ENCODE measurements around the gene LANCL3.
A peak's percentile ranks its signal among the peaks of the same experiment; 100 is the strongest.

Gene LANCL3

GRCh38 chrX:37684426-37684825 is 113.0 kb downstream of the LANCL3 start:
- POLR2A ChIA-PET: no interaction called here

DNA sequence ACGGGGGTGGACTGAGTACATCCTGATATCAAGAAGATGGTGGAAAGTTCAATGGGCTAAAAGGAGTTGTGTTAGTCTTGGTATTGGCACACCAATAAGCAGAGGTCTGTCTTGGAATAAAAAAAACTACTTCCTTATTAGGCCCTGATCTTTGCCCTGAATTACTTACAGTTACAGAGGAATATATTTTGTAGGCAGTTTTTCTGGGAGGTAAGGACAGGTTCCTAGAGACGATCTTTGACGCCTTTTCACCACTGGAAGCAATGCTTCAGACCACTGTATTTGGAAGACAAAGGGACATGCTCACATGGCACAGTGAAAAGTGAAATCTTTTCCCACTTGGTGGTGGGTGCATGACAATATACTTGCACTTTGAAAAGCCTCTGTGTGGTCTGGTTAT is 113.5 kb downstream of the LANCL3 start:
- TF ChIP-seq, protein P1, sequence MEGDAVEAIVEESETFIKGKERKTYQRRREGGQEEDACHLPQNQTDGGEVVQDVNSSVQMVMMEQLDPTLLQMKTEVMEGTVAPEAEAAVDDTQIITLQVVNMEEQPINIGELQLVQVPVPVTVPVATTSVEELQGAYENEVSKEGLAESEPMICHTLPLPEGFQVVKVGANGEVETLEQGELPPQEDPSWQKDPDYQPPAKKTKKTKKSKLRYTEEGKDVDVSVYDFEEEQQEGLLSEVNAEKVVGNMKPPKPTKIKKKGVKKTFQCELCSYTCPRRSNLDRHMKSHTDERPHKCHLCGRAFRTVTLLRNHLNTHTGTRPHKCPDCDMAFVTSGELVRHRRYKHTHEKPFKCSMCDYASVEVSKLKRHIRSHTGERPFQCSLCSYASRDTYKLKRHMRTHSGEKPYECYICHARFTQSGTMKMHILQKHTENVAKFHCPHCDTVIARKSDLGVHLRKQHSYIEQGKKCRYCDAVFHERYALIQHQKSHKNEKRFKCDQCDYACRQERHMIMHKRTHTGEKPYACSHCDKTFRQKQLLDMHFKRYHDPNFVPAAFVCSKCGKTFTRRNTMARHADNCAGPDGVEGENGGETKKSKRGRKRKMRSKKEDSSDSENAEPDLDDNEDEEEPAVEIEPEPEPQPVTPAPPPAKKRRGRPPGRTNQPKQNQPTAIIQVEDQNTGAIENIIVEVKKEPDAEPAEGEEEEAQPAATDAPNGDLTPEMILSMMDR (IDR thresholded peaks at IDR 0.05; ENCODE audit: control extremely low read depth, extremely low read depth, low read depth, missing control alignments): no peak
- no peak for DNase-seq (ENCODE audit: extremely low spot score)
- CTCF ChIA-PET: no interaction called here

More at GRCh38 chrX:37684426-37684825, 113.0 kb downstream of the LANCL3 start:
- no peak for DNase-seq (ENCODE audit: extremely low spot score)
- CTCF ChIA-PET: no interaction called here
- TF ChIP-seq, protein P1 (IDR thresholded peaks at IDR 0.05; ENCODE audit: control extremely low read depth, extremely low read depth, low read depth, missing control alignments): no peak

DNA sequence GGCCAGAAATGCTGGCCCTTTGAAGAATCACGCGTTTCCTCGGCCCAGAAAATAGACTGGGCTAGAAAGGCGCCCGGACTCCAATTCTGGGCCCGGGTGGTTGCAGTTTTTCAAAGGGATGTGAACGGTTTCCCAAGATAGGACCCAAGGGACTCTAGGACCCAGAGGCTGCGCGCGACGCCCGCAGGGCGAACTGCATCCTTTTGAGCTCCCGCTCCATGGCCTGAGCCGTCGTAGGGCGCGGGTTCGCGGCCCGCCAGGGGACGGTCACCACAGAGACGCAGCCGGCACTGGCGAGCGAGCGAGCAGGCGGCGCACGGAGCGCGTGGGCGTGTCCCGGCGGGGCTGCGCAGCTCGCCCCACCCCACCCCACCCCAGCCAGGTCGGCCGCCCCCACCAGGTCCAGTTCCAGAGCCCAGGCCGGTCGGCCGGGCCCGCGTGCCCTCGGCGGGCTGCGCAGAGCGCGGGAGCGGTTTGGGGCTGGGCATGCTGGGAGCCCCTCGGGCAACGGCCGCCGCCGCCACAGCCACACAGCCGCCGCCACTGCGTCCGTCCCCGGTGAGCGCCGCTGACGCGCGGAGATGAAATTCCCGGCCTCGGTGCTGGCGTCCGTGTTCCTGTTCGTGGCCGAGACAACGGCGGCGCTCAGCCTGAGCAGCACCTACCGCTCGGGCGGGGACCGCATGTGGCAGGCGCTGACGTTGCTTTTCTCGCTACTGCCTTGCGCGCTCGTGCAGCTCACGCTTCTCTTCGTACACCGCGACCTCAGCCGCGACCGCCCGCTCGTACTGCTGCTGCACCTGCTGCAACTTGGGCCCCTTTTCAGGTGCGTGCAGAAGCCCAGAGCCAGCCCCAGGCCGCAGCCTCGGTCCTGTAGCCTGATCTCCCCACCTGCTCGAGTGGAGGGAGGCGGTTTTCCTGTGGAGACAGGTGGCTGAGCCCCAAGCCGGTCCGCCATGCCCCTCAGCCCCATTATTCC is 114.2 kb downstream of the LANCL3 start, which contains the start of gene XK:
XK (plus strand) TSS at position 411 of the 979 bp plus-strand sequence; CDS start at position 582, 171 bp downstream.
- CTCF ChIA-PET: no interaction called here
- POLR2A ChIA-PET: no interaction called here
- DNase-seq (ENCODE audit: extremely low spot score): peak; percentile 24
- TF ChIP-seq, protein P1 (IDR thresholded peaks at IDR 0.05; ENCODE audit: control extremely low read depth, extremely low read depth, low read depth, missing control alignments): no peak

More for the DNA sequence above, 113.5 kb downstream of the LANCL3 start:
- POLR2A ChIA-PET: no interaction called here

- POLR2A ChIA-PET: no interaction called here
- TF ChIP-seq, protein P1 (IDR thresholded peaks at IDR 0.05; ENCODE audit: control extremely low read depth, extremely low read depth, low read depth, missing control alignments): no peak
- CTCF ChIA-PET: no interaction called here
- no peak for DNase-seq (ENCODE audit: extremely low spot score)
These were observed 115.0 kb downstream of the LANCL3 start for GRCh38 chrX:37686369-37686995.

GRCh38 chrX:37686996-37687395 is 115.5 kb downstream of the LANCL3 start:
- ChIA-PET CTCF (no interaction called here), POLR2A (no interaction called here)
- no peak for DNase-seq (ENCODE audit: extremely low spot score)
- TF ChIP-seq, protein P1 (IDR thresholded peaks at IDR 0.05; ENCODE audit: control extremely low read depth, extremely low read depth, low read depth, missing control alignments): no peak

- no peak for DNase-seq (ENCODE audit: extremely low spot score)
- ChIA-PET CTCF (no interaction called here), POLR2A (no interaction called here)
- TF ChIP-seq, protein P1 (IDR thresholded peaks at IDR 0.05; ENCODE audit: control extremely low read depth, extremely low read depth, low read depth, missing control alignments): no peak
These were observed 118.7 kb downstream of the LANCL3 start for GRCh38 chrX:37690119-37690518.
